IMR-90 (cell line): ENCODE data around the gene USF1. TPM values are rescaled to one million over a fixed set of nuclear protein-coding genes. Genes with fewer than 3 reads are reported as not detected.

Experiments used
- ATAC-seq: fragments of 200-7000 bp; cut with Tn5 transposase; 2 replicates; pipeline ENCODE4 v1.9.1; 2020; ENCODE audit warnings: low read depth, mild to moderate bottlenecking, moderate library complexity
- BruUV-seq: library from RNA; stranded (reverse); fragments of 400-500 nt; replicated peaks from 2 replicates; lab custom pipeline; 2021; lab: Mats Ljungman, UMichigan
- CTCF ChIA-PET: fragments of 300-600 bp; formaldehyde crosslinking; extraction: SDS; loops from one replicate; lab custom pipeline; 2021; ENCODE audit warnings: antibody characterized with exemption; lab: Yijun Ruan, JAX
- POLR2A ChIA-PET: fragments of 300-600 bp; sonication (Branson Sonifier 250); formaldehyde crosslinking; loops from one replicate; lab custom pipeline; 2022; ENCODE audit warnings: antibody characterized with exemption; ENCODE audit not compliant: unreplicated experiment; lab: Charles Lee
- DNase-seq: peaks from one replicate; pipeline ENCODE4 v3.0.0; 2013
- H2AFZ ChIP-seq: replicated peaks from 2 replicates; pipeline ENCODE3; 2013; ENCODE audit warnings: low read length, mild to moderate bottlenecking; ENCODE audit not compliant: poor library complexity
- H2AK5ac ChIP-seq: 2 replicates; pipeline ENCODE4 v1.6.1; 2013; ENCODE audit warnings: low read depth, low read length, inconsistent platforms
- H2AK9ac ChIP-seq: replicated peaks from 2 replicates; pipeline ENCODE3; 2013; ENCODE audit warnings: mild to moderate bottlenecking, low read depth, low read length, moderate library complexity; ENCODE audit not compliant: poor library complexity
- H2BK120ac ChIP-seq: 2 replicates; pipeline ENCODE4 v1.6.1; 2013; ENCODE audit warnings: low read depth, low read length, inconsistent platforms
- H2BK15ac ChIP-seq: 3 replicates; pipeline ENCODE4 v1.6.1; 2013; ENCODE audit warnings: low read depth, low read length, inconsistent platforms
- H2BK20ac ChIP-seq: 2 replicates; pipeline ENCODE4 v1.6.1; 2013; ENCODE audit warnings: low read depth, mild to moderate bottlenecking, inconsistent platforms, low read length, moderate library complexity
- H2BK5ac ChIP-seq: 2 replicates; pipeline ENCODE4 v1.6.1; 2013; ENCODE audit warnings: mild to moderate bottlenecking, low read depth, low read length, inconsistent platforms; ENCODE audit not compliant: poor library complexity, severe bottlenecking
- H3K14ac ChIP-seq: replicated peaks from 2 replicates; pipeline ENCODE4 v1.6.1; 2013; ENCODE audit warnings: low read depth, low read length, inconsistent platforms
- H3K18ac ChIP-seq: 2 replicates; pipeline ENCODE4 v1.6.1; 2013; ENCODE audit warnings: low read depth, low read length, control low read depth
- H3K23ac ChIP-seq: 2 replicates; pipeline ENCODE4 v1.6.1; 2013; ENCODE audit warnings: low read depth, low read length, inconsistent platforms
- H3K27ac ChIP-seq: 2 replicates; pipeline ENCODE4 v1.5.1; 2013; ENCODE audit warnings: mild to moderate bottlenecking, control low read depth, low read length; ENCODE audit not compliant: insufficient read depth
- H3K27me3 ChIP-seq: 2 replicates; pipeline ENCODE4 v1.6.1; 2013; ENCODE audit warnings: low read length; ENCODE audit not compliant: control insufficient read depth, insufficient read depth
- H3K36me3 ChIP-seq: 2 replicates; pipeline ENCODE4 v1.6.1; 2013; ENCODE audit warnings: low read length, mixed read lengths; ENCODE audit not compliant: control insufficient read depth, insufficient read depth
- H3K4ac ChIP-seq: 2 replicates; pipeline ENCODE4 v1.6.1; 2013; ENCODE audit warnings: low read depth, low read length, inconsistent platforms
- H3K4me1 ChIP-seq: 2 replicates; pipeline ENCODE4 v1.6.1; 2013; ENCODE audit warnings: low read length, mixed read lengths; ENCODE audit not compliant: control insufficient read depth, insufficient read depth
- H3K4me2 ChIP-seq: 2 replicates; pipeline ENCODE4 v1.6.1; 2013; ENCODE audit warnings: low read depth, mild to moderate bottlenecking, control low read depth, low read length, moderate library complexity
- H3K4me3 ChIP-seq: 2 replicates; pipeline ENCODE4 v1.5.1; 2013; ENCODE audit warnings: low read depth, mild to moderate bottlenecking, control low read depth, low read length, moderate library complexity; ENCODE audit not compliant: insufficient read depth
- H3K56ac ChIP-seq: 2 replicates; pipeline ENCODE4 v1.6.1; 2013; ENCODE audit warnings: low read length, inconsistent platforms; ENCODE audit not compliant: insufficient read depth; ENCODE audit errors: extremely low read depth
- H3K79me1 ChIP-seq, 2 experiments: 2 replicates each; pipeline ENCODE4 v1.6.1; 2013; ENCODE audit warnings: low read length in 2 of 2, inconsistent platforms in 1 of 2, low read depth in 1 of 2
- H3K9ac ChIP-seq: 2 replicates; pipeline ENCODE4 v1.6.1; 2013; ENCODE audit warnings: low read depth, low read length, control low read depth
- H3K9me1 ChIP-seq: 2 replicates; pipeline ENCODE4 v1.6.1; 2013; ENCODE audit warnings: low read length, inconsistent platforms; ENCODE audit not compliant: insufficient read depth
- H3K9me3 ChIP-seq: 2 replicates; pipeline ENCODE4 v1.6.1; 2013; ENCODE audit warnings: low read length; ENCODE audit not compliant: control insufficient read depth, insufficient read depth
- H4K20me1 ChIP-seq: 2 replicates; pipeline ENCODE4 v1.6.1; 2013; ENCODE audit warnings: low read length, inconsistent platforms; ENCODE audit not compliant: insufficient read depth
- H4K5ac ChIP-seq: 2 replicates; pipeline ENCODE4 v1.6.1; 2013; ENCODE audit warnings: mild to moderate bottlenecking, low read depth, low read length, control low read depth
- H4K8ac ChIP-seq, 2 experiments: 2 replicates each; pipeline ENCODE4 v1.6.1; 2013; ENCODE audit warnings: low read depth in 2 of 2, low read length in 2 of 2, control low read depth in 1 of 2, inconsistent platforms in 1 of 2
- H4K91ac ChIP-seq: 2 replicates; pipeline ENCODE4 v1.6.1; 2013; ENCODE audit warnings: low read depth, low read length, inconsistent platforms; ENCODE audit not compliant: insufficient read depth
- BHLHE40 ChIP-seq: fragments of 150-350 bp; IDR thresholded peaks from 2 replicates; pipeline ENCODE4 v1.6.1; 2016; ENCODE audit warnings: mild to moderate bottlenecking, low read depth, low read length
- CEBPB ChIP-seq: IDR thresholded peaks from 2 replicates; pipeline ENCODE4 v1.6.1; 2012; ENCODE audit warnings: low read depth, low read length, improper control_type of control experiment
- CHD1 ChIP-seq: IDR thresholded peaks from 2 replicates; pipeline ENCODE4 v1.6.1; 2012; ENCODE audit warnings: low read depth, low read length, improper control_type of control experiment
- FOS ChIP-seq: fragments of 150-350 bp; IDR thresholded peaks from 2 replicates; pipeline ENCODE4 v1.6.1; 2016; ENCODE audit warnings: low read depth, low read length
- MAFK ChIP-seq: IDR thresholded peaks from 2 replicates; pipeline ENCODE4 v1.6.1; 2012; ENCODE audit warnings: low read depth, low read length, improper control_type of control experiment
- MAZ ChIP-seq: IDR thresholded peaks from 2 replicates; pipeline ENCODE4 v1.6.1; 2012; ENCODE audit warnings: low read depth, mild to moderate bottlenecking, low read length, improper control_type of control experiment, moderate library complexity, borderline replicate concordance
- MXI1 ChIP-seq: IDR thresholded peaks from 2 replicates; pipeline ENCODE4 v1.6.1; 2012; ENCODE audit warnings: low read depth, mild to moderate bottlenecking, low read length, moderate library complexity, borderline replicate concordance
- POLR2A ChIP-seq: IDR thresholded peaks from 2 replicates; pipeline ENCODE4 v1.6.1; 2012; ENCODE audit warnings: mild to moderate bottlenecking, low read depth, low read length
- RAD21 ChIP-seq: IDR thresholded peaks from 2 replicates; pipeline ENCODE4 v1.6.1; 2012; ENCODE audit warnings: low read length, improper control_type of control experiment
- RCOR1 ChIP-seq: IDR thresholded peaks from 2 replicates; pipeline ENCODE4 v1.6.1; 2012; ENCODE audit warnings: mild to moderate bottlenecking, low read length, improper control_type of control experiment; ENCODE audit not compliant: insufficient replicate concordance
- RFX5 ChIP-seq: IDR thresholded peaks from 2 replicates; pipeline ENCODE4 v1.8.0; 2012; ENCODE audit warnings: low read depth, mild to moderate bottlenecking, low read length, moderate library complexity
- SMC3 ChIP-seq: fragments of 150-350 bp; IDR thresholded peaks from 2 replicates; pipeline ENCODE4 v1.6.1; 2016; ENCODE audit warnings: low read depth, mild to moderate bottlenecking, antibody characterized with exemption, low read length, moderate library complexity
- WGBS, 2 experiments: methylation state at CpG; one replicate each; pipeline versions ENCODE4 v1.1.5 to v1.1.7; 2013; ENCODE audit warnings: missing lambda C conversion rate in 2 of 2; ENCODE audit not compliant: insufficient read length in 1 of 2; ENCODE audit errors: extremely low coverage in 2 of 2; 5-methylcytosine and 5-hydroxymethylcytosine counted together
- dilution Hi-C: fragments of 300-500 bp; cut with HindIII; formaldehyde crosslinking; loops from one replicate; pipeline ENCODE4 v1.14.3; 2018; ENCODE audit warnings: low sequenced_read_pairs; ENCODE audit not compliant: unreplicated experiment
- in situ Hi-C: fragments of 300-500 bp; cut with MboI; formaldehyde crosslinking; loops from 3 replicates; pipeline ENCODE4 v1.14.3; 2019; ENCODE audit warnings: low sequenced_read_pairs, inconsistent platforms, mixed read lengths
- intact Hi-C: fragments of 100-400 bp; cut with micrococcal nuclease; formaldehyde crosslinking; loops from 2 replicates; pipeline ENCODE4 v1.10.0; 2022
- polyA plus RNA-seq, 3 experiments: library from polyadenylated mRNA; depleted of rRNA; stranded (reverse); fragments of >200 nt; gene quantifications; 2 replicates each; pipeline ENCODE4 v1.2.3, GENCODE V29; 2012; ENCODE audit warnings: low replicate concordance in 1 of 3
- total RNA-seq: library from RNA; depleted of rRNA; stranded (reverse); fragments of >200 nt; gene quantifications from 2 replicates; pipeline ENCODE4 v1.2.3, GENCODE V29; 2012
- TF ChIP-seq, protein P1 (sequence below): fragments of 150-350 bp; IDR thresholded peaks from 2 replicates; pipeline ENCODE4 v1.6.1; 2017; ENCODE audit warnings: mild to moderate bottlenecking, antibody characterized with exemption, low read length, low read depth
- TF ChIP-seq, protein P2 (sequence below): conservative IDR thresholded peaks from 2 replicates; pipeline ENCODE4 v1.5.1; 2012; ENCODE audit warnings: mild to moderate bottlenecking, low read depth, low read length, improper control_type of control experiment

USF1 gene
- total and polyA plus RNA-seq, 2 of the 4 experiments (the other 2 are of a cell fraction), result 37.1 to 78.9 TPM

DNA sequence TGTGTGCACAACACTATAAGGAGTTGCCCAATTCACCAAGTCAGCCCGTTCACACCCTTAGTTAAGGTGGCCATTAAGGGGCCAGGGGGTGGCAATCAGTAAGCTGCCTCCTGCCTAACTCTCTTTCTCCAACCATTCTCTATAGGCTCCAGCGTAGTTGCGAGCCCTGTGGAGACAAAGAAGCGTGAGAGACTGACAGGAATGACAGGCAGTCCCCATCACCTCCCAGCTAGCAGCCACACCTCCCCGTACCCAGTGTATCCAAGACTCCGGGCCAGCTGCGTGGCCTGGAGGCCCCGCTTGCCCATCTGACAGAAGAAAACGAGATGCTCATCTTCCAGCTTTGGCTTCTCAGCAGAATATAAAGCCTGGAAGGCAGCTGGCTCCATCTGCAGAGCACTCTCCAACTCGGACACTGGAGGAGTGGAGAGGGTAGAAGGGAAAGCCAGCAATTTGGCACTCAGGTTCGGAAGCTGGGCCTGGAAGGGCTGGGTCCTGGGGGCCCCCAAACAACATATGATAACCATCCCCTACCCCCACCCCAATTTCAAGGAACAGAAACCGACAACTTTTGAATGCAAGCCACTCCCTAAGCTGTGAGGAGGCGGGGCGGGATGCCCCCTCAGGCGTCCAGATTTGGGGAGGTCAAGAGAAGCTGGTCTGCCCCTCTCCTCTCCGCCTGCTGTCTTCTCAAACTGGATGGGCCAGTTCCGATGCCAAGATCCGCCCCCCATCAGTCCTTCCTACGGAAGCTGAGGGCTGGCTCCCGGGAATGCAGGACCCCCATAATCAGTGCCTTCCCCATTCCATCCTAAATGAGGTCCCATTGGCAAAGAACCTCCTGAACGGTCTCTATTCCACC, 7.9 kb downstream of the USF1 start:
- H3K79me1 ChIP-seq, result peaks cover 5 to 15% of the 10 kb centered on the region in 2 experiments; a peak in 2 of 4 replicates
- dilution Hi-C loops (no loop called here), intact Hi-C loops (no loop called here), in situ Hi-C loops (no loop called here)
- H2BK5ac ChIP-seq, result no peak overlapping the region
- ChIA-PET POLR2A (no interaction called here), CTCF (no interaction called here)
- no peak overlapping the region for H3K18ac ChIP-seq
- no peak overlapping the region for H4K5ac ChIP-seq
- no peaks in the 10 kb centered on the region for H3K27me3 ChIP-seq
- no peak overlapping the region for H3K9ac ChIP-seq
- TF ChIP-seq MAZ, result no peak
- TF ChIP-seq RCOR1, result no peak
- TF ChIP-seq CEBPB, result no peak
- no peak for TF ChIP-seq RAD21
- TF ChIP-seq MXI1, result no peak
- TF ChIP-seq RFX5, result no peak
- TF ChIP-seq BHLHE40, result no peak
- no peak for TF ChIP-seq FOS
- TF ChIP-seq, protein P1, sequence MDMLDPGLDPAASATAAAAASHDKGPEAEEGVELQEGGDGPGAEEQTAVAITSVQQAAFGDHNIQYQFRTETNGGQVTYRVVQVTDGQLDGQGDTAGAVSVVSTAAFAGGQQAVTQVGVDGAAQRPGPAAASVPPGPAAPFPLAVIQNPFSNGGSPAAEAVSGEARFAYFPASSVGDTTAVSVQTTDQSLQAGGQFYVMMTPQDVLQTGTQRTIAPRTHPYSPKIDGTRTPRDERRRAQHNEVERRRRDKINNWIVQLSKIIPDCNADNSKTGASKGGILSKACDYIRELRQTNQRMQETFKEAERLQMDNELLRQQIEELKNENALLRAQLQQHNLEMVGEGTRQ, result no peak
- no peak for TF ChIP-seq SMC3
- no peak for TF ChIP-seq CHD1
- TF ChIP-seq, protein P2, sequence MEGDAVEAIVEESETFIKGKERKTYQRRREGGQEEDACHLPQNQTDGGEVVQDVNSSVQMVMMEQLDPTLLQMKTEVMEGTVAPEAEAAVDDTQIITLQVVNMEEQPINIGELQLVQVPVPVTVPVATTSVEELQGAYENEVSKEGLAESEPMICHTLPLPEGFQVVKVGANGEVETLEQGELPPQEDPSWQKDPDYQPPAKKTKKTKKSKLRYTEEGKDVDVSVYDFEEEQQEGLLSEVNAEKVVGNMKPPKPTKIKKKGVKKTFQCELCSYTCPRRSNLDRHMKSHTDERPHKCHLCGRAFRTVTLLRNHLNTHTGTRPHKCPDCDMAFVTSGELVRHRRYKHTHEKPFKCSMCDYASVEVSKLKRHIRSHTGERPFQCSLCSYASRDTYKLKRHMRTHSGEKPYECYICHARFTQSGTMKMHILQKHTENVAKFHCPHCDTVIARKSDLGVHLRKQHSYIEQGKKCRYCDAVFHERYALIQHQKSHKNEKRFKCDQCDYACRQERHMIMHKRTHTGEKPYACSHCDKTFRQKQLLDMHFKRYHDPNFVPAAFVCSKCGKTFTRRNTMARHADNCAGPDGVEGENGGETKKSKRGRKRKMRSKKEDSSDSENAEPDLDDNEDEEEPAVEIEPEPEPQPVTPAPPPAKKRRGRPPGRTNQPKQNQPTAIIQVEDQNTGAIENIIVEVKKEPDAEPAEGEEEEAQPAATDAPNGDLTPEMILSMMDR, result no peak
- no peak for TF ChIP-seq MAFK
- no peak for TF ChIP-seq POLR2A
- no peaks in the 10 kb centered on the region for H3K4me1 ChIP-seq
- H4K20me1 ChIP-seq, result no peaks in the 10 kb centered on the region; the same call in 1 of the 2 replicates
- H3K36me3 ChIP-seq, result peaks cover 42% of the 10 kb centered on the region
- H3K4me3 ChIP-seq, result no peak overlapping the region
- H2AFZ ChIP-seq, result no peak overlapping the region
- H3K4me2 ChIP-seq, result no peak overlapping the region
- WGBS, 2 experiments, result 62% methylated on average over 4 of the region's 21 CpGs; no CpG with 5 or more reads in 1 of the 2 experiments
- no peak overlapping the region for H3K14ac ChIP-seq
- no peak overlapping the region for H4K8ac ChIP-seq
- no TSS peak for BruUV-seq
- no peak overlapping the region for H4K91ac ChIP-seq
- H3K56ac ChIP-seq, result no peak overlapping the region
- H2BK120ac ChIP-seq, result no peak overlapping the region
- H2AK5ac ChIP-seq, result no peak overlapping the region
- no peak overlapping the region for H3K27ac ChIP-seq
- no peak overlapping the region for H2AK9ac ChIP-seq
- no peaks in the 10 kb centered on the region for H3K9me1 ChIP-seq
- H3K23ac ChIP-seq, result no peak overlapping the region
- DNase-seq, result no peak
- ATAC-seq, result no peak
- no peaks in the 10 kb centered on the region for H3K9me3 ChIP-seq
- no peak overlapping the region for H2BK15ac ChIP-seq
- H3K4ac ChIP-seq, result no peak overlapping the region
- H2BK20ac ChIP-seq, result no peak overlapping the region
